Motor neuron (in vitro differentiated cells): ENCODE data around the gene NOS1. TPM values are rescaled to one million over a fixed set of nuclear protein-coding genes. Genes with fewer than 3 reads are reported as not detected.

ENCODE experiments used
- ATAC-seq, 8 experiments: fragments of 200-7000 bp; cut with Tn5 transposase; replicated peaks in 6 of 8; 2 replicates each; pipeline ENCODE4 v1.8.0; 2021; ENCODE audit warnings: mild to moderate bottlenecking in 8 of 8, moderate library complexity in 8 of 8
- H3K27ac ChIP-seq, 2 donors: fragments of 250-450 bp; sonication (Bioruptor Pico); 2 replicates each; pipeline ENCODE4 v1.9.0; 2021; ENCODE audit warnings: antibody characterized with exemption in 2 of 2, mild to moderate bottlenecking in 2 of 2, moderate library complexity in 1 of 2
- H3K4me1 ChIP-seq, 2 donors: fragments of 250-450 bp; sonication (Bioruptor Pico); replicated peaks in 1 of 2; 2 replicates each; pipeline ENCODE4 v1.6.1; 2021; ENCODE audit warnings: antibody characterized with exemption in 2 of 2, mild to moderate bottlenecking in 2 of 2, moderate library complexity in 1 of 2
- H3K4me3 ChIP-seq, 5 donors: fragments of 250-450 bp; sonication (Bioruptor Pico); 2 replicates each; pipeline ENCODE4 v1.9.0; 2021; ENCODE audit warnings: antibody characterized with exemption in 5 of 5, mild to moderate bottlenecking in 5 of 5, moderate library complexity in 4 of 5
- WGBS, 10 experiments: fragments of 450-650 bp; shearing (Covaris generic); methylation state at CpG; one replicate each; pipeline ENCODE4 v1.0.0; 2022; 5-methylcytosine and 5-hydroxymethylcytosine counted together
- in situ Hi-C, 9 experiments: fragments of 400-800 bp; cut with MboI; loops; one replicate each; pipeline ENCODE4 v1.15.0; 2021; ENCODE audit warnings: low sequenced_read_pairs in 9 of 9, low pct_unique_long_range_greater_than_20kb in 2 of 9; ENCODE audit not compliant: unreplicated experiment in 9 of 9
- total RNA-seq, 8 experiments: library from RNA; unstranded; fragments of 300-600 nt; gene quantifications; 2 replicates each; pipeline versions ENCODE4 v1.2.3 to v1.2.4, GENCODE V29; 2022

NOS1 gene
- total RNA-seq, 8 experiments from 2014 or later: 0.10 to 3.1 (median 0.33) TPM; not detected in 1

DNA sequence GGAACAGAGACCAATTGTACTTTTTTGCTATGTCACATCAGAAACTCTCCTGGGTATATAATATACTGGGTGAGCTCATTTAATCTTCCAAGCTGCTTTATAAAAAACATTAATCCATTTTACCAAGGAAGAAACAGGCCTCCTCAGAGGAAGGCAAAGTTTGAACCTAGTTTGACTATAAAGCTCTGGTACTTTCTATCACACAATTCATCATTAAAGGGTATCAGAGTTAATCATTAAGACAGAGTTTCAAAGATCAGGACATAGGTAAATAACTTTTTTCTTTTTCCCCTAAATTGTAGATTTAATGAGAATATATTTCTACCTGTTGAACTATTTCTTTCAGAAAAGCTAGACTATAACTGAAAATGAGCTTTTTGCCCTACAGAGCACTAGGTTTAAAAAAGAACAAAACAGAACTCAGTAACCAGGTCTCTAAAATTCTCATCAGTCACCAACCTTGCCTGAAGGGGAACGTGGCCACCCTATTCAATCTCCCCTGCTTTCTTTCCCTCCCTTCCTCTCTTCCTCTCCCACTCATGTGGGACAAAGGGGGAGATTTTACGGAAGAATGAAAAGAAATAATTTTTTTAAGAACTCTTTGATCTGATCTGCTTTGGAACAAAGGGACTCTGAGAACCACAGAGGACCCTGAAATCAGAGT is 189.8 kb downstream of the NOS1 start:
- in situ Hi-C loops: loop anchor here in 1 of 9 experiments (25.0 kb wide), 1 partner anchor 134 kb away; no protein-coding TSS in a partner anchor
- WGBS, 10 experiments: 43 to 100% (median 73%) methylated on average over 1 to 2 of the region's 2 CpGs; no CpG with 5 or more reads in 3 of the 10 experiments
- no peaks in the 10 kb centered on the region for H3K4me1 ChIP-seq
- no peak overlapping the region for H3K27ac ChIP-seq
- no peak for ATAC-seq
- H3K4me3 ChIP-seq: no peak overlapping the region

DNA sequence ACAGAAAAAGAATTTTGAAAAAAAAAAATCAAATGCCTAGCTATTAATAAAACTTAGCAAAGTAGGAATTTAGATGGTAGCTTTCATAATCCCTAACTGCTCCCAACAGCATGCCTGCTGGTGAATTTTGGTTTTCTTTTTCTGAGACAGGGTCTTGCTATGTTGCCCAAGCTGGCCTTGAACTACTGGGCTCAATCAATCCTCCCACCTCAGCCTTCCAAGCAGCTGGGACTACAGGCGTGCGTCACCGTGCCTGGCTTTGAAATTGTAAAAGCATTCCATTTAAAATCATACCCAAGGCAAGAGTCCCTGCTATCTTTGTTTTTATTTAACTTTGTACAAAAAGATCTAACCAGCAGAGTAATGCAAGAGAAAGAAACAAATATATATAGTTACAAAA is 191.9 kb downstream of the NOS1 start:
- Histone ChIP-seq H3K4me1 (no peaks in the 10 kb centered on the region), H3K4me3 (no peak overlapping the region), H3K27ac (no peak overlapping the region)
- WGBS, 10 experiments: 87 to 100% (median 100%) methylated on average over 1 to 3 of the region's 3 CpGs; no CpG with 5 or more reads in 4 of the 10 experiments
- no peak for ATAC-seq
- in situ Hi-C loops: loop anchor here in 1 of 9 experiments (25.0 kb wide), 1 partner anchor 132 kb away; no protein-coding TSS in a partner anchor

DNA sequence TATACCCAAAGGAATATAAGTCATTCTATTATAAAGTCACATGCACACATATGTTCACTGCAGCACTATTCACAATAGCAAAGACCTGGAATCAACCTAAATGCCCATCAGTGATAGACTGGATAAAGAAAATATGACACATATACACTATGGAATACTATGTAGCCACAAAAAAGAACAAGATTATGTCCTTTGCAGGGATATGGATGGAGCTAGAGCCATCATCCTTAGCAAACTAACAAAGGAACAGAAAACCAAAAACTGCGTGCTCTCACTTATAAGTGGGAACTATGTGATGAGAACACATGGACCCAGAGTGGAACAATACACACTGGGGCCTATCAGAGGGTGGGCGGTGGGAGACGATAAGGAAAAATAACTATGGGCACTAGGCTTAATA is 192.4 kb downstream of the NOS1 start:
- WGBS, 10 experiments: 77 to 100% (median 100%) methylated on average over 1 to 3 of the region's 3 CpGs
- Histone ChIP-seq H3K27ac (no peak overlapping the region), H3K4me3 (no peak overlapping the region), H3K4me1 (no peaks in the 10 kb centered on the region)
- no peak for ATAC-seq
- in situ Hi-C loops: loop anchor here in 1 of 9 experiments (25.0 kb wide), 1 partner anchor 132 kb away; no protein-coding TSS in a partner anchor

DNA sequence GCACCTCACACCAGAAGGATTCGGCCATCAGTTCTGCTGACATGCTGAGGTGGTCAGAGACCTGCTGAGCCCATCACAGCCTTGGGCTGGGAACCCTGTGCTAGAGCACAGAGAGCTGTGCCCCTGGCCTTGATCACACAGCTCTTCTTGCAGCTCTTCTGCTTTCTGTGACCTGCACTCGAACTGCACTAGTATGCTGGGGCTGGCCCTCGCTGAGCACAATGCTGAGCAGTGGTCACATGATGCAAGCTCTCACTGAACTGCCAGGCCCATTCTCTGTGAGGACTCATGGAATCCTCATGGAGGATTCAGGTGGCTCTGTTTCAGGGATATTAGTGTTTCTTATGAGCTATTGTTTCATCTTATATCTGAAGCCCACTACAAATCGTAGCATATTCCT is 193.7 kb downstream of the NOS1 start:
- H3K27ac ChIP-seq: no peak overlapping the region
- in situ Hi-C loops: loop anchor here in 1 of 9 experiments (25.0 kb wide), 1 partner anchor 130 kb away; no protein-coding TSS in a partner anchor
- ATAC-seq: peak in 2 of 8 experiments; percentile 31 to 45
- H3K4me1 ChIP-seq: no peaks in the 10 kb centered on the region
- no peak overlapping the region for H3K4me3 ChIP-seq
- 78 to 100% (median 100%) methylated on average over 1 to 4 of the region's 4 CpGs; no CpG with 5 or more reads in 3 of the 10 experiments for WGBS, 10 experiments

DNA sequence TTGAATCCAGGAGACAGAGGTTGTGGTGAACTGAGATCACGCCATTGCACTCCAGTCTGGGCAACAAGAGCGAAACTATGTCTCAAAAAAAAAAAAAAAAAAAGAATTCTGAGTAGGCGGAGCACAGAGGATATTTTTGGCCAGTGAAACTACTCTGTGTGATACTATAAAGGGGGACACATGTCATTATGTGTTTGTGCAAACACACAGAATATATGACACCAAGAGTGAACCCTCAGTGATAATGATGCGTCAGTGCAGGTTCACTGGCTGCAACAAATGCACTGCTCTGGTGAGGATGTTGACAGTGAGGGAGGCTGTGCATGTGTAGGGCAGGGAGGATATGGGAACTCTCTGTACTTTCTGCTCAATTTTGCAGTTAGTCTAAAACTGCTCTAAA is 195.3 kb downstream of the NOS1 start:
- ATAC-seq: no peak
- Histone ChIP-seq H3K4me1 (no peaks in the 10 kb centered on the region), H3K4me3 (no peak overlapping the region), H3K27ac (no peak overlapping the region)
- in situ Hi-C loops: loop anchor here in 1 of 9 experiments (25.0 kb wide), 1 partner anchor 129 kb away; no protein-coding TSS in a partner anchor
- 86 to 100% (median 99%) methylated on average over 1 to 4 of the region's 4 CpGs; no CpG with 5 or more reads in 4 of the 10 experiments for WGBS, 10 experiments

DNA sequence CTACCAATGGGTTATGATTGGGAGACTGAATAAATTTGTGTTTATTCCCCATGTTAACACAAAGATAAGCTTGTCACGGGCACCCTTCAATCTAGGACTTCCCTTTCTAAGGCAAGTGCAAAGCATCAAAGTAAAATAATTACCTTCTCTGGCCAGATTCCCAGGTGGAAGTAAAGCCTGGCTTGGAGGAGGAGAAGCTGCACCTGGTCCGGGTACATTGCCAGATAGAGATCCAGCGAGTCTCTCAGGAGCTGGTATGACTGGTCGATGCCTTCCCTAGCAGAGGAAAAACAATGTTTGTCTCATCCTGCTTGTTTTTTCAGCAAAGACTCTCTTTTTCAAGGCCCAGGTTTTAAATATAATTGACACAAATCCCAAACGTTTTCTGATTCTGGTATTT is 196.1 kb downstream of the NOS1 start:
- in situ Hi-C loops: loop anchor here in 1 of 9 experiments (25.0 kb wide), 1 partner anchor 128 kb away; no protein-coding TSS in a partner anchor
- ATAC-seq: no peak
- no peak overlapping the region for H3K27ac ChIP-seq
- no peak overlapping the region for H3K4me3 ChIP-seq
- H3K4me1 ChIP-seq: no peaks in the 10 kb centered on the region
- WGBS, 10 experiments: 65 to 98% (median 81%) methylated on average over 2 to 5 of the region's 5 CpGs

DNA sequence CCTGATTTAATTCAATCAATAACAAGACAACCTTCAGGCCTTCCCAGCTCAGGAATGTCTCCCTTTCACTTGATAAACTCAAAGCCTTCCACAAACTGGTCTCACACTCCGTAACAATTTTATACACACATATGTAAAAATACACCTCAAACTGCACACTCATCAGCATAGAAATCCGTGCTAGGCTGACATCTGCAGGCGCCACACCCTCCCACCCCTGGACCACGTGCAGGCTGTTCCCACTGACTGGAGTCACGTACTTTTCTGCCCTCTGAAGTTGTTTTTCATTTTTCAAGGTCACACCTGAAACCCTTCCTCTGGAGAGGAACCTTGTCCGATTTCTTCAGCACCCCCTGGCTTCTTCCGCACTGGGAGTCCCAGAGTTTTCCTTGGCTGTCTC is 198.8 kb downstream of the NOS1 start:
- WGBS, 10 experiments: 23 to 100% (median 80%) methylated on average over 2 to 6 of the region's 7 CpGs; no CpG with 5 or more reads in 1 of the 10 experiments
- in situ Hi-C loops: loop anchor here in 1 of 9 experiments (25.0 kb wide), 1 partner anchor 125 kb away; no protein-coding TSS in a partner anchor
- H3K4me3 ChIP-seq: no peak overlapping the region
- peak in 3 of 8 experiments; percentile 50 to 96 (median 85) for ATAC-seq
- H3K27ac ChIP-seq: no peak overlapping the region
- no peaks in the 10 kb centered on the region for H3K4me1 ChIP-seq

DNA sequence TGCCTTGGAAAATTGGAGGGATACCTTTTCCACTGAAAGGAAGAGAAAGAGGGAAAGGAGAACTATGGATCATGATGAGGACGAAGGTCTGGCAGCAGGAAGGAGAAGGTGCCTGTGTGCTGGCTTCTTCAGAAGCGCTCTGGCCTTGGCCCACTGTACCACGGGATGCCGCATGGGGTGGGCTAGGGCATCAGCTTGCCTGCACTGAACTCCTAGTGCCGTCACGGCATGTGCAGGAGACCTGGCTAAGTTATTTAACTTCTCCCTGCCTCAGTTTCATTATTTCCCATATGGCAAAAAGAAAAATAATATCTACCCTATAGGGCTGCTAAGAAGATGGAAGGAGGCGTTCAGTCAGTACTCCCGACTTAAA is 199.3 kb downstream of the NOS1 start:
- 81 to 100% (median 89%) methylated on average over 1 to 5 of the region's 8 CpGs; no CpG with 5 or more reads in 2 of the 10 experiments for WGBS, 10 experiments
- in situ Hi-C loops: loop anchor here in 1 of 9 experiments (25.0 kb wide), 1 partner anchor 125 kb away; no protein-coding TSS in a partner anchor
- Histone ChIP-seq H3K4me3 (no peak overlapping the region), H3K27ac (no peak overlapping the region), H3K4me1 (no peaks in the 10 kb centered on the region)
- ATAC-seq: no peak

DNA sequence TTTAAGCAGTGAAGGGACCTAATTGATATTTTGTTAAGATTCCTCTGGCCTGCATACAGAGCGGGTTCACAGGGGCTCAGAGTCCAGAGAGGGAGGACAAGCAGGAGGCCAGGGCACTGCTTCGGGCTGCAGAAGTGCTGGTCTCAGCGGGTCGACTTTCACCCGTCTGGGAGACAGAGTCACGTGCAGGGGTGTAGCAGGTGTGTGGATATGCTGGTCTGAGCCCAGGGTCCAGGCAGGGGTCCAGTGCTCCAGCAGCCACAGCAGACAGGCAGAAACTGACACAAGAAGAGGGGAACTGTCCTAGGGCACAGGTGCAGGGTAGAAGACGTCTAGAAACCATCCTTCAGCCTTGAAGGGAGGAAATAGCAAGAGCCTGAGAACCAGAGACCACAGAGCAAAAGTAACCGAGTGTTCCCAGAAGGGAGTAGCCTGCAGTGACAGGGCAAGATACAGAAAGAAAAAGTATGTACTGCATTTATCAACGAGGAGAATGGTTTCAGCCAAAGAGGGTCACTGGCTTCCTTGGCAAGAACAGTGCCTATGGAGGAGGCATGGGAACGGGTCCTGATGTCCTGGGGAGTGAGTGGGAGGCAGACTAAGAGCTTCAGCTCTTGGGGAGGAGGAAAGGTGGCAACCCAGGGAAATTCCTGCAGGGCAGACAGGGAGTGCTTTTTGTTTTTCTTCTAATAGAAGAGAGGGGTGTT is 199.8 kb downstream of the NOS1 start:
- no peak overlapping the region for H3K4me3 ChIP-seq
- 38 to 100% (median 94%) methylated on average over 1 to 10 of the region's 10 CpGs; no CpG with 5 or more reads in 1 of the 10 experiments for WGBS, 10 experiments
- in situ Hi-C loops: loop anchor here in 1 of 9 experiments (25.0 kb wide), 1 partner anchor 124 kb away; no protein-coding TSS in a partner anchor
- H3K27ac ChIP-seq: no peak overlapping the region
- H3K4me1 ChIP-seq: no peaks in the 10 kb centered on the region
- ATAC-seq: no peak

DNA sequence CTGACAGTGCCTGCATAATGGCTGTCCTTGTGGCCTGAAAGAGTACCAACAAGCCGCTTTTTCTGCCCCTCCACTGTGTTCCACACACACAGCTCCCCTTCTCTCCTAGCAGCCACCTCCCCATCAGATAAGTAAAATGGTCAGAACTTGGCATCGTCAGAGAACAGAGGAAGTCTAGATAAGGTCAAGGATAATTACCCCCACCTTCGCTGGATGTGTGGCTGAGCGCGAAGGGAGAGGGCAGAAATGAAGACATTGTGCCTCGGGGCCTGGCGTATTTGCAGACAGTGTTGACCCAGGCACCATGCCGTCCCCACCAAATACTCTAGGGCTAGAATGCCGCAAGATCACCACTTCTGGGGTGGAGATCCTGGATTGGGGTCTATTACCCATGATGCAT is 201.8 kb downstream of the NOS1 start:
- Histone ChIP-seq H3K27ac (no peak overlapping the region), H3K4me1 (no peaks in the 10 kb centered on the region), H3K4me3 (no peak overlapping the region)
- WGBS, 10 experiments: 91 to 100% (median 97%) methylated on average over 2 to 5 of the region's 9 CpGs; no CpG with 5 or more reads in 6 of the 10 experiments
- in situ Hi-C loops: loop anchor here in 2 of 9 experiments (10.0 to 25.0 kb wide), 2 partner anchors 122 to 135 kb away; no protein-coding TSS in a partner anchor
- no peak for ATAC-seq

DNA sequence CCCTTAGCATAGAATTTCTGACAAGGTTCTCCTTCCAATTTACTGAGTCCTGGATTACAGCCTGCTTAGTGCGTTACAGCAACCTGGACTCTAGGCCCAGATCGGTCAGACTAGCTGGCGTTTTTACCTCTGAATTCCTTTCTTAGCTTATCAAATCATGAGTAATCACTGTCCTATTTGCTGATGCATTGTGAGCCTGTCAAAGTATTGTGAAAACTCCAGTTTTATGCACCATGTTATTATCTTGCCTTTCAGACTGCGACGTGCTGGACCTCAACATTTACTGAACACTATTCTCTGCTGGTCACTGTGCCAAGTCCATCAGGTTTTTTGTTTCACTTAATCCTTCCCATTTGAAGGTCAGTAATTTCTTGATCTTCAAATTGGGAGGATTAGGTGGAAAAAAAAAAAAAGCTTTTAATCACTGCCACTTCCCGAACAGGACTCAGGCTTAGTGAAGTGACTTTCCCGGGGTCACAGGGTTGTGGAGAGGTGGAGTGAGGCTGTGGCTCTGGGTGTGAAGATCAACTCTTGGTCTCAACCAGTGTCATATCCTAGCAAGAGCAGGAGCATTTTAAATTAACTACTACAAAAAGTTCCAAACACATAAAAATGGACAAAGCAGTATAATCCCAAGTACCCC is 202.4 kb downstream of the NOS1 start:
- ATAC-seq: no peak
- WGBS, 10 experiments: 0 to 100% (median 83%) methylated on average over 1 to 7 of the region's 7 CpGs; no CpG with 5 or more reads in 1 of the 10 experiments
- Histone ChIP-seq H3K4me1 (no peaks in the 10 kb centered on the region), H3K4me3 (no peak overlapping the region), H3K27ac (no peak overlapping the region)
- in situ Hi-C loops: loop anchor here in 2 of 9 experiments (10.0 to 25.0 kb wide), 2 partner anchors 122 to 134 kb away; no protein-coding TSS in a partner anchor
